OCI-LY1 (cell line): ENCODE measurements around the gene ASPM.
"Not testable (repeated sequence)": the region's sequence is repeated elsewhere in the genome, so short reads cannot be mapped to it uniquely, and the experiment has no call there.

ENCODE experiments used
- EZH2 ChIP-seq: fragments of 200-600 bp; sonication (generic), shearing (Covaris generic); IDR thresholded peaks from 2 replicates; pipeline ENCODE4 v1.8.0; 2017; ENCODE audit warnings: borderline replicate concordance, mixed run types, mild to moderate bottlenecking, antibody characterized with exemption, low read length, moderate library complexity, mixed read lengths
- TF ChIP-seq, protein P1 (sequence below): fragments of 200-600 bp; sonication (generic), shearing (Covaris generic); IDR thresholded peaks from 2 replicates; pipeline ENCODE4 v1.5.1; 2017; ENCODE audit warnings: mild to moderate bottlenecking, antibody characterized with exemption, low read length, moderate library complexity, mixed read lengths

DNA sequence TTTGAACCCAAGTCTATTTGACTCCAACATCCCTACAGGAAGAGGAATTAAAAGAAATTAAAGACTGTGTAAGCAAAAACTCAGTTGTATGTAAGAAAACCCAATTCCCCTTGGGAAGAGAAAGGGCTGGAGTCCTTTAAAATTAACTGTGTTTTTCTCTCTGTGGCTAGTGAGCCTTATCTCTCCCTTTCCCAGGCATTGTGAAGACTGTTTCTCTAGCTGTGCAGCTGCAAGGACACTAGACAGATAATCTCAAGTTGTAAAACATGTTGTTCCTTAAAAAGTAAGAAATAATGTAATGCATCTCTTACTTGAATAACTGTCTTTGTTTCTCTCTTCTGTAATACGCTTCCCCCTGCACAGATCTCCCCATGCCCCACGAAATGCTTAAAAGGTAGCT, 49.5 kb downstream of the ASPM start:
- TF ChIP-seq, protein P1, sequence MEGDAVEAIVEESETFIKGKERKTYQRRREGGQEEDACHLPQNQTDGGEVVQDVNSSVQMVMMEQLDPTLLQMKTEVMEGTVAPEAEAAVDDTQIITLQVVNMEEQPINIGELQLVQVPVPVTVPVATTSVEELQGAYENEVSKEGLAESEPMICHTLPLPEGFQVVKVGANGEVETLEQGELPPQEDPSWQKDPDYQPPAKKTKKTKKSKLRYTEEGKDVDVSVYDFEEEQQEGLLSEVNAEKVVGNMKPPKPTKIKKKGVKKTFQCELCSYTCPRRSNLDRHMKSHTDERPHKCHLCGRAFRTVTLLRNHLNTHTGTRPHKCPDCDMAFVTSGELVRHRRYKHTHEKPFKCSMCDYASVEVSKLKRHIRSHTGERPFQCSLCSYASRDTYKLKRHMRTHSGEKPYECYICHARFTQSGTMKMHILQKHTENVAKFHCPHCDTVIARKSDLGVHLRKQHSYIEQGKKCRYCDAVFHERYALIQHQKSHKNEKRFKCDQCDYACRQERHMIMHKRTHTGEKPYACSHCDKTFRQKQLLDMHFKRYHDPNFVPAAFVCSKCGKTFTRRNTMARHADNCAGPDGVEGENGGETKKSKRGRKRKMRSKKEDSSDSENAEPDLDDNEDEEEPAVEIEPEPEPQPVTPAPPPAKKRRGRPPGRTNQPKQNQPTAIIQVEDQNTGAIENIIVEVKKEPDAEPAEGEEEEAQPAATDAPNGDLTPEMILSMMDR: not testable (repeated sequence)
- TF ChIP-seq EZH2: not testable (repeated sequence)
